ENCODE data around the gene STEEP1. TPM values are rescaled to one million over a fixed set of nuclear protein-coding genes. Genes with fewer than 3 reads are reported as not detected.

Gene STEEP1
- 18.1 TPM for polyA plus RNA-seq (ENCODE audit: insufficient read length)

DNA sequence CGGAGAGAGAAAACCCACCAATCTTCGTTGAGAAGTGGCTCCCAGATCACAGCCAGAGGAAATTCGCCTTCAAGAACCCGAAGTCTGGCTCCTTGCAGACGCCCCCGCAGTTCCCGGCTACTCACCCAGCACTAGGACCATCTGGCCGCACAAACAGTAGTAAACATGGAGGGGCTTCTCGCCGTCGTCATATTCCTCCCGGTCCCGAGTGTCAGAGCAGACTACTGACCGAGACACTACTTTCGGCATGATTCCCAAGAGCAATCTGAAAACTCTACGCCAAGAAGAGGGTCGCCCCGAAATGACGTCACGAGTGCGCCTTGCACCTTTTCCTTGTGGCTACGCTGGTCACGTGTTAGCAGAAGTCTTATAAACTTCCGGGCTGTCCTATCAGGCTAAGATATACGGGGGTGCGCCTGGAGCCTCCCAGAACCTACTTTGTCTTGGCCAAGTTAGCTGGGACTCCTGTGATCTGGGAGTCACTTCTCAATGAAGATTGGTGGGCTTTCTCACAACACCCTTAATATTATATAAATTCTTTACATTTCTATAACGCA lies at the start of gene STEEP1:
STEEP1 (minus strand) TSS at position 303 of the 557 bp plus-strand sequence; CDS start at position 249, 54 bp downstream.
- peak; percentile 86 for DNase-seq (ENCODE audit: low read depth)

GRCh38 chrX:119614776-119615175 lies 49.6 kb upstream of the STEEP1 start:
- no peak for DNase-seq (ENCODE audit: low read depth)

DNA sequence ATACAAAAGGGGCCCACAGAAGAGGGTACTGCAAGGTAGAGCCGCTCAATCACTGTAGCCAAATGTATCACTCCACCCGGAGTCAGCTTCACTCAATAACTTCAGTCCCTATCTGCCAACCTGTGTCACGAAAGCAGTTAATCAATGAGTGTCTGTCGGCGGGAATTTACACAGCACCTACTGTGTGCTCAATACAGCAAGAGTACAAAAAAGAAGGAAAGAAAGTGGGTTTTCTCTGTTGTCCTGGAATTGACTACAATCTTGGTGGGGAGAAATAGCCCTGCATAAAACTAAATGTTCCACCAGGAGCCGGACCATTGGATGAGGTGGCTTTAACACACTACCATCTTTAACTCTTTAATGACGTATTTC lies 41.8 kb upstream of the STEEP1 start:
- DNase-seq (ENCODE audit: low read depth): no peak

- peak; percentile 79 for DNase-seq (ENCODE audit: low read depth)
Observed at GRCh38 chrX:119606280-119607017, 41.2 kb upstream of the STEEP1 start, which contains the start of gene NKRF. NKRF (minus strand) TSS chrX:119606424.

GRCh38 chrX:119605464-119606279 lies 40.5 kb upstream of the STEEP1 start:
- no peak for DNase-seq (ENCODE audit: low read depth)

GRCh38 chrX:119604766-119605463 lies 39.7 kb upstream of the STEEP1 start:
- DNase-seq (ENCODE audit: low read depth): no peak

DNA sequence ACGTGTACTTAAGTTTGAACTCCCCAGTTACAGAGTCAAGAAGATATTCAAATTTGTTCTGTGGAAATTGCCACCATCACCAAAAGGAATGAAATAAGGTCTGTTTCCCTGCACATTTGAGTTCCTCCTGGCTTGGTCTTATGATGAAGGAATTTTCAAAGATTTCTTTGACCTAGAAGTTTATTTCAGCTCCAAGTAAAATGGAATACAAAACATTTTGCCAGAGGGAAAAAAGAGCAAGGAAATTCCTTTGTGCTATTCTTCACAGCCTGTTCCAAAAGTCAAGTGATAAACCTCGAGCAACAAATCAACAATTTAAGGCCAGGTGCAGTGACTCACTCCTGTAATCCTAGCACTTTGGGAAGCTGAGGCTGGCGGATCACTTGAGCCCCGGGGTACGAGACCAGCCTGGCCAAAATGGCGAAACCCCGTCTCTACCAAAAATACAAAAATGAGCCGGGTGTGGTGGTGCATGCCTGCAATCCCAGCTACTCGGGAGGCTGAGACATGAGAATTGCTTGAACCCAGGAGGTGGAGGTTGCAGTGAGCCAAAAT lies 37.6 kb upstream of the STEEP1 start:
- no peak for DNase-seq (ENCODE audit: low read depth)

DNA sequence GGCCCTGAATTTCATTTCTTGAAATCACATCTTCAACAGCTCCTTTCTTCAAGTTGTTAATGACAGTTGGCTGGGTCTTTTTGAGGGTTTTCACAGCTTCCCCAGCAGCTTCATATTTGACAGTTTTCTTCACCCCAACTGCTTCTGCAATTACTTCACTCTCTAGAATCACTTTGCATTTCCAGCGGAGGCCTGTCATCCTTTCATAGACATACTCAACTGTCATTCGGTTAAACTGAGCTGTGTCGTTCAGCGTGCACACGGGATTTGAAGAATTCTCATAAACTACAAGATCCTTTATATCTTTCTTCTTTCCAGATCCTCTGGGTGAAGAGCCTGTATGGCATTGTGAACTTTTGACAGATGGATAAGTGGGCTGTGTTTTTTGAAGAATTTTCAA lies 24.6 kb upstream of the STEEP1 start:
- no peak for DNase-seq (ENCODE audit: low read depth)

- DNase-seq (ENCODE audit: low read depth): no peak
Observed at GRCh38 chrX:119583431-119584059, 18.3 kb upstream of the STEEP1 start.

GRCh38 chrX:119579414-119579813 lies 14.2 kb upstream of the STEEP1 start:
- DNase-seq (ENCODE audit: low read depth): no peak

DNA sequence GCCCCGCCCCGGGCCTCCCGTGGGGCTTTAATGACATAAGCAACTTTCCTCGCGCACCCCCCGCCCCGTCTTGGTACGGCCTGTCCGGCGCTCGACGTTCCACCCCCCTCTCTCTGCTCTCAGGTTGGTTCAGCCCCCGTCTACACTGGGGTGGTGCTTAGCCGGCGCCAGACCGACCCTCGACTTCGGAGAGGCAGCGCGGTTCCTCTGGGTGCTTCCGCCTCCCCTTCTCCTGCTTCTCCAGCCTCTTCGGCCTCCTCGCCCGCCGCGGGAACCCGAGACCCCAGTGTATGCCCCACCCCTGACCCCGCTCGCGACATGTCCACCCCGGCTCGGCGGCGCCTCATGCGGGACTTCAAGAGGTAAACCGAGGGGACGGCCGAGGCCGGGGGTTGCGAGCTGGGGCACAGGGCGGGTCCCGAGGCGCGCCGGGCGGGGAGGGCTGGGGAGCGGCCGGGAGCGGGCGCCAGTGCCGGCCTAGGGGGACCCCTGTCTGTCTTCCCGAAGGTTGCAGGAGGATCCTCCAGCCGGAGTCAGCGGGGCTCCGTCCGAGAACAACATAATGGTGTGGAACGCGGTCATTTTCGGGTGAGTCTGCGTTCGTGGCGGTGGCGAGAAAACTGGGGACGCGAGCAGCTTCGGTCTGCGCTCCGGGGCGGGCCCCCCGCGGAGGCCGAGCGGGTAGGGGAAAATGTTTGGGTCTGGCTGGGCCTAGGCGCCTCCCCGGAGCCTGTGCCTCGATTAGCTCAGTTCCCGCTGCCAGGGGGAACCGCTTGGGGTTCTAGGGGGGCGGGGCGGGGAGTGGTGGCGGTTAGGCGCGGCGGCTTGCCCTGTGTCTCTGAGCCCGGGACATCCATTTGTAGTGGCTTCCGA lies 9.4 kb upstream of the STEEP1 start, which contains the start of gene UBE2A:
UBE2A (plus strand) TSS at position 170 of the 873 bp plus-strand sequence; CDS start at position 319, 149 bp downstream.
- peak; percentile 59 for DNase-seq (ENCODE audit: low read depth)

DNA sequence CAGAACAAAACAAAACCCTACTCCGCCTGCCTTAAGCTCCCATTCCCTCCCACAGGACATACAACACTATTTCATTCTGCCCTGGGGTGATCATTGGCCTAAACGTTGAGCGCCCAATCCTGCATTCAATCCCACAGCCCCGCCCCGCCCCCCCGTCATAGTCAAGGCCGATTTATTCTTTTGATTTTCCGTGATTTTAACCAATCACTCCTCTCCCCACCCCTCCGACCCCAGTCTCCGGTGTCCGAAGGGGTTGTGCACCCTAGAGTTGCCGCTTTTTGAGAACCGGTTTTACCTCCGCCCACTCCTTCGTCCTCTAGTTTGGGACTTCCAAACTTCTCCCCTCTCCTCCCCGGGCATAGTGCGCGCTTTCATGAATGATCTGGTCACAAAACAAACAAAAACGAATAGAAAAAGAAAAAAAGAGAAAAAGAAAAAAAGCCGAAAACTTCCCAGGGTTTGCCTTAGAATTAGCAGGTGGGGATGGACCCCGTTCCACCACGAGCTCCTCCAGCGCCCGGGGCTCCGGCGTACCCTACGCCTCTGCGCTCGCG lies 8.7 kb upstream of the STEEP1 start:
- DNase-seq (ENCODE audit: low read depth): peak; percentile 5

DNA sequence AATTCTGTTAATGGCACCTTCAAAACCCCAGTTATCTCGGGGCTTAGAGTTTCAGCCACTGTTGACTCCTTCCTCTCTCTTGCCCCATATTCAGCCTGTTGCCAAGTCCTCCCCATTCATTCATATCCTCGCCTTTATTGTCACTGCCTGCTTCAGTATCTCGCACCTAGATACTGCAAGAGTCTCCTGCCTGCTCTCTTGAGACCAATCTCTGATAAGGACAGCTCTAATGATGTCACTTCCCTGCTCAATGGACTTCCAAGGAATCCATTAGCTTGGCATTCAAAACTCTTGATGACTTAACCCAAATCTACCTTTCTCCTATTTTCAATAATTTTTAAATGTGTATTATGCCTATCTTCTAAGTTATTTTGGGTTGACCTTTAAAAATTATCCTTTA lies 8.0 kb upstream of the STEEP1 start:
- no peak for DNase-seq (ENCODE audit: low read depth)

GRCh38 chrX:119570351-119570835 lies 5.2 kb upstream of the STEEP1 start:
- no peak for DNase-seq (ENCODE audit: low read depth)

DNA sequence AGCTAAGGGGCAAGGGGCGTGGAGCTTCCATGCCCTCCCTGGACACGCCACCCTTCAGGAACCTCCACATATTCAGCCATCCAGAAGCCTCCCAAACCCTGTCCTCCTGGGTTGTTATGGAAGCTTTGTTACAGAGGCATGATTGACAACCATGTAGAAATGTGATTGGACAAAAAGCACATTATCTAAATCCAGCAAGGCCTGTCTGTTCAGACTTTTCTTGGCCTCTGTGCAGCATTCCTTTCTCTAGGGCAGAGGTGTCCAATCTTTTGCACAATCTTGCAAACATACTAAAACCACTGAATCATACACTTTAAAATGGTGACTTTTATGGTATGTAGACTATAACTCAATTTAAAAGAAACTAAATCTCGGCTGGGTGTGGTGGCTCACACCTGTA lies 12.7 kb downstream of the STEEP1 start:
- no peak for DNase-seq (ENCODE audit: low read depth)

DNA sequence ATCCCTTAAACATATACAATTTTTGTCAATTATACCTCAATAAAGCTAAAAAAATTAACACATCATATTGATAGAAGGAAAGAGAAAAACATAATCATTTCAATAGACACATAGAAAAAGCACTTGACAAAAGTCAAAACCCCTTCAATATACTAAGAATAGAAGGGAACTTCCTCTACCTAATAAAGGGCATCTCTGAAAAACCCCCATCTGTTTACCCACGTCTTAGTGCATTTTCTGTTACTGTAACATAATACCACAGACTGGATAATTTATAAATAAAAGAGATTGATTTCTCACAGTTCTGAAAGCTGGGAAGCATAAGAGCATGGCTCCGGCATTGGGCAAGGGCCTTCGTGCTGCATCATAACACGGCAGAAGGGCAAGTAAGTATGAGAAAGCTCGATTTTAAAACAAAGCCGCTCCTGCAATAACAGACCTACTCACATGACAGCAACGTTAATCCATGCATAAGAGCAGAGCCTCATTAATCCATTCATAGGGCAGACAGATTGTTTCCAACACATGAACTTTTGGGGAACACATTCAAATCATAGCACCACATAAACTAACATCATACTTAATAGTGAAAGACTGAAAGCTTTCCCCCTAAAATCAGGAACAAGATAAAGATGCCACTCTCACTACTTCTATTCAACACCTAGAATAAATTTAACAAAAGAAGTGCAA lies 15.7 kb downstream of the STEEP1 start:
- DNase-seq (ENCODE audit: low read depth): no peak

DNA sequence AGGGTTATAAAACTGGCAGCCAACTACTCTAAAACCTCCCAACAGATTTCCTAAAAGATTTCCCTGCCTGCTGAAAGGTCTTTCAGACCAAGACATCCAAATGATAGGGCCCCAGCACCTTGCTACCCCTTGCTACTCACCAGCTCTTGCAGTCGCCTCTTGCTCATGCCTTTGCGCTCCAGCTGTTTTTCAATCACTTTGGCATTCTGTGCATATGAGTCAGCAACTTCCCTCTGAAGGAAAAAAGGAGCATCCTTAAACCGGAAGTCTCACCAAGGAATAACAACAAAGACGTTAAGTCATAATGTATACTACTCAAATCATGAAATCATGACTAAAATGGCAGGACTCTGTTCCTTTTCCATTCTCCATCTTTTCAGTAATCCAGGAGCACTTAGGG lies 24.0 kb downstream of the STEEP1 start:
- no peak for DNase-seq (ENCODE audit: low read depth)

DNA sequence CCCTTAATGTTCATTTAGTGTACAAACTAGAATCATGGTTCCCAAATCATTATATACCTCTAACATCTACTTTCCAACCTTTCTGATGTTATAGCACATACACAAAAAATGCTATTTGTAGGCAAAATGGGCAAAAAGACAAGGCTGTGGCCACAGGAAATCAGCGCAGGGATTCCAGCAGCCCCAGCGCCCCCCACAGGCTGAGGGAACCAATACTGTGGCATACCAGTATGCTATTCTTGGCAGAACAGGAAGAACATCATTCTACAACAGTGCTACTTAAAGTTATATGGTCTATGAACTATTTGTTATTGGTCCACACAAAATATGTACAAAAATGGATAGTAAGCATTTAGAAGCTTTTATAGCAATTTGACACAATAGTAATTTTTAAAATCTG lies 25.3 kb downstream of the STEEP1 start:
- no peak for DNase-seq (ENCODE audit: low read depth)

- DNase-seq (ENCODE audit: low read depth): no peak
Observed at GRCh38 chrX:119537487-119537886, 27.7 kb downstream of the STEEP1 start.

Measured in forelimb muscle (tissue), 1 donor.